Breast epithelium (tissue), 4 donors: Measurements from ENCODE around the gene DNAJC8. TPM values are rescaled to one million over a fixed set of nuclear protein-coding genes. Genes with fewer than 3 reads are reported as not detected.

Experiments
- DNase-seq, 2 donors: peaks; one replicate each; pipeline ENCODE4 v3.0.0-alpha.2; 2019; ENCODE audit warnings: low spot score in 2 of 2
- H3K27ac ChIP-seq, 2 donors: fragments of 200-600 bp; sonication (generic) in 1 of 2; one replicate each; pipeline ENCODE4 v1.5.1; 2016 to 2019; ENCODE audit warnings: mild to moderate bottlenecking in 1 of 2
- H3K27me3 ChIP-seq, 2 donors: fragments of 200-600 bp; sonication (generic) in 1 of 2; one replicate each; pipeline versions ENCODE4 v1.5.1 to v1.6.0; 2017 to 2019; ENCODE audit warnings: control low read depth in 1 of 2, mild to moderate bottlenecking in 1 of 2
- H3K36me3 ChIP-seq: fragments of 200-600 bp; one replicate; pipeline ENCODE4 v1.5.1; 2019
- H3K4me1 ChIP-seq, 2 donors: fragments of 200-600 bp; sonication (generic); one replicate each; pipeline ENCODE4 v1.5.1; 2016 to 2019; ENCODE audit warnings: control low read depth in 1 of 2
- H3K4me3 ChIP-seq, 3 donors: fragments of 200-600 bp; sonication (generic); 1 replicate in 2 of 3; 2 replicates in 1 of 3; pipeline ENCODE4 v1.5.1; 2016 to 2019; ENCODE audit warnings: mild to moderate bottlenecking in 3 of 3, moderate library complexity in 2 of 3
- H3K9me3 ChIP-seq, 2 donors: fragments of 200-600 bp; sonication (generic) in 1 of 2; one replicate each; pipeline ENCODE4 v1.5.1; 2016 to 2019; ENCODE audit warnings: control low read depth in 1 of 2
- POLR2A ChIP-seq: fragments of 450-650 bp; IDR thresholded peaks from one replicate; pipeline ENCODE4 v1.6.1; 2016; ENCODE audit warnings: antibody characterized with exemption, mild to moderate bottlenecking, moderate library complexity
- POLR2AphosphoS5 ChIP-seq, 3 donors: sonication (generic); formaldehyde crosslinking; IDR thresholded peaks; one replicate each; pipeline ENCODE4 v1.6.1; 2017; ENCODE audit warnings: antibody characterized with exemption in 3 of 3
- intact Hi-C: fragments of 100-400 bp; cut with DNase I; formaldehyde crosslinking; loops from one replicate; pipeline ENCODE4 v1.15.1; 2023; ENCODE audit warnings: low total_unique reads
- total RNA-seq, 3 donors: library from RNA; depleted of rRNA; stranded (reverse); fragments of >200 nt; gene quantifications; one replicate each; pipeline ENCODE4 v1.1.0, GENCODE V29; 2016
- TF ChIP-seq, protein P1 (sequence below), 3 donors: fragments of 450-650 bp; IDR thresholded peaks; one replicate each; pipeline ENCODE4 v1.5.1; 2016 to 2017; ENCODE audit warnings: antibody characterized with exemption in 3 of 3, mild to moderate bottlenecking in 3 of 3, moderate library complexity in 3 of 3

DNAJC8 gene
- total RNA-seq, 3 donors from 2014 or later = 67.8 to 76.4 (median 75.4) TPM

DNA sequence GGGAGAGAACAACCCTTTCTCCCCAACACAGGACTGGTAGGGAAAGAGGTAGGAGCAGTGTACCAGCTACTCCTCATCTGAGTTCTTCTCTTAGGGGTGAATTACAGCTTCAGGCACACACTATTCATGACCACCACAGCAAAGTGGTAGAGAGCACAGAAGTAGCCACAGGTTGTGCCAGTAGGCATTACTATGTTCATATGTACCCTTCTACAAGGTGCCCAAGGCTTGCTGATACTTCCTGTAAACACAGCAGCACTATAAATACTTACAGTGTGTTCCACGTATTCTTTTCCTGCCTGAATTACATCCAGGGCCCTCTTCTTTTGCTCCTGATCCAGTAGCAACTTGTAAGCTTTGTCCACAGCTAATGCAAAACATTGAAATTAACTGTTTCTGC, 23.1 kb downstream of the DNAJC8 start:
- TF ChIP-seq POLR2A = no peak
- TF ChIP-seq, protein P1, sequence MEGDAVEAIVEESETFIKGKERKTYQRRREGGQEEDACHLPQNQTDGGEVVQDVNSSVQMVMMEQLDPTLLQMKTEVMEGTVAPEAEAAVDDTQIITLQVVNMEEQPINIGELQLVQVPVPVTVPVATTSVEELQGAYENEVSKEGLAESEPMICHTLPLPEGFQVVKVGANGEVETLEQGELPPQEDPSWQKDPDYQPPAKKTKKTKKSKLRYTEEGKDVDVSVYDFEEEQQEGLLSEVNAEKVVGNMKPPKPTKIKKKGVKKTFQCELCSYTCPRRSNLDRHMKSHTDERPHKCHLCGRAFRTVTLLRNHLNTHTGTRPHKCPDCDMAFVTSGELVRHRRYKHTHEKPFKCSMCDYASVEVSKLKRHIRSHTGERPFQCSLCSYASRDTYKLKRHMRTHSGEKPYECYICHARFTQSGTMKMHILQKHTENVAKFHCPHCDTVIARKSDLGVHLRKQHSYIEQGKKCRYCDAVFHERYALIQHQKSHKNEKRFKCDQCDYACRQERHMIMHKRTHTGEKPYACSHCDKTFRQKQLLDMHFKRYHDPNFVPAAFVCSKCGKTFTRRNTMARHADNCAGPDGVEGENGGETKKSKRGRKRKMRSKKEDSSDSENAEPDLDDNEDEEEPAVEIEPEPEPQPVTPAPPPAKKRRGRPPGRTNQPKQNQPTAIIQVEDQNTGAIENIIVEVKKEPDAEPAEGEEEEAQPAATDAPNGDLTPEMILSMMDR (IDR thresholded peaks at IDR 0.05) = no peak
- no peak for TF ChIP-seq POLR2AphosphoS5 (IDR thresholded peaks at IDR 0.05)
- H3K4me1 ChIP-seq = no peaks in the 10 kb centered on the region
- DNase-seq = no peak
- H3K27ac ChIP-seq = no peak overlapping the region
- intact Hi-C loops = loop anchor here (10.0 kb wide), 1 partner anchor 95 kb away; no protein-coding TSS in a partner anchor
- no peaks in the 10 kb centered on the region for H3K9me3 ChIP-seq
- no peak overlapping the region for H3K4me3 ChIP-seq
- no peaks in the 10 kb centered on the region for H3K36me3 ChIP-seq
- H3K27me3 ChIP-seq = no peaks in the 10 kb centered on the region

DNA sequence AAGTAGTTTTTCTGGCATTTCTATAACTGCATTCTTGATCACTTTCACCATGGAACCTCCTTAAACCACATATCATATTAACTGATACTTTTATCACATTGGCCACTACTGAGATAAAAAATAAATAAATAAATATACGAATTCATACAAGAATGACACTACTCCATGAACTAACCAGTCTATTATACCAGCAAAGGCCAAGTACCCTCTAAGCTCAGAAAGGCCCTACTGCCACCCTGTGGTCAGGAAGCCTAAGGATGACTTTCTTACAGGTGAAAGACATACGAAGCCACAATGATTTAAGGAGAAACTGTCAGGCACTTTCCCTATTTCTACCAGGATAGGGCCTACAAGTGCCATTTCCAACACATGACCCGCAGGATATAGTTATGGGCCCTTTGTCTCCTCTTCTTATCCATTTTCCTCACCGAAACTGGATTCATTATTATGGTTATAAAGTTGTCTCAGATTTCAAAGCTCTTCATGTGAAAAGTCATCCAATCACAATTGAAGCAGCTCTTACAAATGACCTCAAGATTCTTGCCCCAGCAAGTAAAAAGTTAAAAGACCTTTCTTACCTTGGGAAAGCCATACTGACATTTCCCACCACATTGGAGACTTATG, 23.9 kb downstream of the DNAJC8 start:
- no peak overlapping the region for H3K27ac ChIP-seq
- DNase-seq = peak in 1 of 2 donors; percentile 39
- no peaks in the 10 kb centered on the region for H3K9me3 ChIP-seq
- no peaks in the 10 kb centered on the region for H3K4me1 ChIP-seq
- TF ChIP-seq POLR2A = no peak
- TF ChIP-seq, protein P1 (IDR thresholded peaks at IDR 0.05) = peak in 2 of 3 donors; percentile 48 to 61
- H3K4me3 ChIP-seq = no peak overlapping the region
- H3K27me3 ChIP-seq = no peaks in the 10 kb centered on the region
- intact Hi-C loops = loop anchor here (10.0 kb wide), 1 partner anchor 94 kb away; no protein-coding TSS in a partner anchor
- no peaks in the 10 kb centered on the region for H3K36me3 ChIP-seq

DNA sequence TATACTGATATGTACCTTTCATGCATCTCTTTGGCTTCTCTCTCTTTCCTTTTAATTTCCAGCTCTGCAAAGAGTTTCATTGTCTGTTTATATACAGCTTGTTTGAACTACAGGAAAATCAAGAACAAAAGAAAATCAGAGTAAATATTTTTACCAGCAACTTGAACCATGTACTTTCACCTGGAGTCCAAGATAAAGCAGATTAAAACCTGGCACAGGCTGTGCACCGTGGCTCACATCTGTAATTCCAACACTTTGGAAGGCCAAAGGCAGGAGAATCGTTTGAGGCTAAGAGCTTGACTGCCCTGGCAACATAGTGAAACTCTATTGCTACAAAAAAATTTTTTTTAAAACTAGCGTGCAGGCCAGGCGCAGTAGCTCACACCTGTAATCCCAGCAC, 27.6 kb downstream of the DNAJC8 start:
- no peaks in the 10 kb centered on the region for H3K9me3 ChIP-seq
- intact Hi-C loops = loop anchor here (10.0 kb wide), 1 partner anchor 90 kb away; no protein-coding TSS in a partner anchor
- H3K4me3 ChIP-seq = no peak overlapping the region
- DNase-seq = no peak
- no peak overlapping the region for H3K27ac ChIP-seq
- TF ChIP-seq POLR2A (no peak), POLR2AphosphoS5 (IDR thresholded peaks at IDR 0.05) (no peak)
- TF ChIP-seq, protein P1 (IDR thresholded peaks at IDR 0.05) = no peak
- H3K36me3 ChIP-seq = no peaks in the 10 kb centered on the region
- no peaks in the 10 kb centered on the region for H3K27me3 ChIP-seq
- H3K4me1 ChIP-seq = no peaks in the 10 kb centered on the region

DNA sequence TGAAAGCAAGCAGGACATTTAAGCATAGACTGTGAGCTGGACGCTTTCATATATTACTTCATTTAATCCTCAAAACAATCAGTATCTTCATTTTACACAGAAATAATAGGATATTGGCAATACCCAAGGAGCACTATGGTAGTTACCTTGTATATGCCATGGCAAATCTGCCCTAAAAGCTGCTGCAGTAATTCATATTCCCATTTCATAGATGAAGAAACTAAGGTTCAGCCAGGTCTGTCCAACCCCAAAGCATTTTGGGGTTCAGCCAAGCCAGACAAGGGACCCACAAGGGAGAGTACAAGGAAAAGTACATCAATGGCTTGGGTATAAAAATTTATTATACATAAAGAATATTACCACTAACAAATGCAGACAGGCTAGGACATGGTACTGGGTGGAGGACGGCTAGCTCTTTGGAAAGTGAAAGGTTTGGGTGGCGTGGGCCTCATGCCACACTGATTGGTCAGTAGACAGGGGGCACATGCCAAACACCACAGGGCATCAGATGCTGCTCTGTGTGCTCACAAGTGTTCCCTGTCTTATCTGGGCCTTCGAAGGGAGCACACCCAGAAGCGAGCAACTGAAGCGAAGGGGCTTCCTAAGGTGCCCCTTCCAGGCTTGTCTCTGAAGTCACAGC, 32.5 kb downstream of the DNAJC8 start:
- no peaks in the 10 kb centered on the region for H3K36me3 ChIP-seq
- intact Hi-C loops = loop anchor here (10.0 kb wide), 1 partner anchor 86 kb away; no protein-coding TSS in a partner anchor

DNA sequence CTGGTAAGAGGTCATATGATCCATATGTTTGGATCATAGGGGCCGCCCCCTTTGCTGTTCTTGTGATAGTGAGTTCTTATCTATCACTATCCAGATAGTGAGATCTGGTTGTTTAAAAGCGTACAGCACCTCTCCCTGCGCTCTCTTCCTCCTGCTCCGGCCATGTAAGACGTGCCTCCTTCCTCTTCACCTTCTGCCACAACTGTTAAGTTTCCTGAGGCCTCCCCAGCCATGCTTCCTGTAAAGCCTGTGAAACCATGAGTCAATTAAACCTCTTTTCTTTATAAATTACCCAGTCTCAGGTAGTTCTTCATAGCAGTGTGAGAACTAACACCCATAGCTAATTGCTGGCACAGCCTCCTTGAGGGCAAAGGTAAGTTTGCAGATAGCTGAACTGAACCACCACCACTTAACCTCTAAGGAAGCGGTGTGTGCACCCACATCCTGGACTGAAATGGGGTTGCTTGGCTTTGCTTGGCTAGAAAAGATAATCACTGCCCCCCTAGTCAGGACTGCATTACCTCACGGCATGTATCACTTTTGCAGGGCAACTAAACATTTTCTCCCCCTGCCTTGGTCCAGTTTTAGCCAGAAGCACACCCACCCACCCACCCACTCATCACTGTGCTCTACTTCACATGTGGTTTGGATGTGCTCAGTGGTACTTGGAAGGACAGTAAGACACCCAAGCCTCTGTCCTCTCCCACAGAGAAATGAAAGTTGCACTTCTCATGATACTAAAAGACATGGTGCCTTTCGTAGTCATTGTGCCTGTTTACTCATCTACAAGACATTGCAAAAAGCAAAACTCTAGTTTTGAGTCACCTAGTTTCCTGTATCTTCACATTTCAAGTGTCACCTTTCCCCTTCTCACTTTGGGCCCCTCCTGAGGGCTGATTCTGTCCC, 33.2 kb downstream of the DNAJC8 start:
- no peaks in the 10 kb centered on the region for H3K36me3 ChIP-seq
- no peak overlapping the region for H3K4me3 ChIP-seq
- H3K27ac ChIP-seq = no peak overlapping the region
- TF ChIP-seq POLR2A (no peak), POLR2AphosphoS5 (IDR thresholded peaks at IDR 0.05) (no peak)
- TF ChIP-seq, protein P1 (IDR thresholded peaks at IDR 0.05) = no peak
- no peaks in the 10 kb centered on the region for H3K4me1 ChIP-seq
- intact Hi-C loops = loop anchor here (10.0 kb wide), 1 partner anchor 85 kb away; no protein-coding TSS in a partner anchor
- H3K9me3 ChIP-seq = no peaks in the 10 kb centered on the region
- H3K27me3 ChIP-seq = no peaks in the 10 kb centered on the region
- DNase-seq = no peak

More for the DNA sequence above, 32.5 kb downstream of the DNAJC8 start:
- DNase-seq = no peak
- no peaks in the 10 kb centered on the region for H3K27me3 ChIP-seq
- no peak for TF ChIP-seq POLR2AphosphoS5 (IDR thresholded peaks at IDR 0.05)
- no peaks in the 10 kb centered on the region for H3K4me1 ChIP-seq
- no peaks in the 10 kb centered on the region for H3K9me3 ChIP-seq
- no peak overlapping the region for H3K27ac ChIP-seq
- H3K4me3 ChIP-seq = no peak overlapping the region
